Measurements from ENCODE around the gene CEACAM19.
"Not testable (repeated sequence)": the region's sequence is repeated elsewhere in the genome, so short reads cannot be mapped to it uniquely, and the experiment has no call there.

Gene CEACAM19

GRCh38 chr19:44671400-44671799, at the start of gene CEACAM19:
Gene CEACAM19 (plus strand): TSS chr19:44671482. CDS start chr19:44671932, 450 bp downstream.
- H3K4me3 ChIP-seq (ENCODE audit: low read depth, low read length), result no peak within 1 kb of the TSS

GRCh38 chr19:44623080-44623479, 48.2 kb upstream of the CEACAM19 start:
- Histone ChIP-seq H3K27ac (no peak overlapping the region), H3K36me3 (ENCODE audit: control insufficient read depth, insufficient read depth, low read length) (no peaks in the 10 kb centered on the region), H3K27me3 (ENCODE audit: control insufficient read depth, insufficient read depth, low read length) (no peaks in the 10 kb centered on the region), H3K4me1 (no peaks in the 10 kb centered on the region), H3K9ac (no peak overlapping the region), H3K4me2 (ENCODE audit: low read length) (no peak overlapping the region), H3K9me3 (ENCODE audit: control insufficient read depth, low read length) (no peaks in the 10 kb centered on the region), H3K4me3 (ENCODE audit: low read depth, low read length) (no peak overlapping the region), H3K79me2 (no peaks in the 10 kb centered on the region), H2AFZ (no peak overlapping the region)
- TF ChIP-seq CTCF (IDR thresholded peaks at IDR 0.05), result no peak

More at GRCh38 chr19:44671400-44671799, at the start of gene CEACAM19:
- Histone ChIP-seq H3K36me3 (ENCODE audit: control insufficient read depth, insufficient read depth, low read length) (no peaks in the 10 kb centered on the region), H3K4me1 (no peaks in the 10 kb centered on the region), H3K4me2 (ENCODE audit: low read length) (no peak within 1 kb of the TSS), H3K27me3 (ENCODE audit: control insufficient read depth, insufficient read depth, low read length) (no peaks in the 10 kb centered on the region), H3K27ac (no peak within 1 kb of the TSS), H2AFZ (no peak within 1 kb of the TSS), H3K79me2 (no peaks in the 10 kb centered on the region), H3K9me3 (ENCODE audit: control insufficient read depth, low read length) (no peaks in the 10 kb centered on the region), H3K9ac (no peak within 1 kb of the TSS)
- TF ChIP-seq CTCF (IDR thresholded peaks at IDR 0.05), result no peak

GRCh38 chr19:44623626-44624025, 47.7 kb upstream of the CEACAM19 start:
- Histone ChIP-seq H3K9ac (no peak overlapping the region), H3K4me3 (ENCODE audit: low read depth, low read length) (no peak overlapping the region), H3K36me3 (ENCODE audit: control insufficient read depth, insufficient read depth, low read length) (no peaks in the 10 kb centered on the region), H3K79me2 (no peaks in the 10 kb centered on the region), H3K4me2 (ENCODE audit: low read length) (no peak overlapping the region), H3K27me3 (ENCODE audit: control insufficient read depth, insufficient read depth, low read length) (no peaks in the 10 kb centered on the region), H3K27ac (no peak overlapping the region), H3K9me3 (ENCODE audit: control insufficient read depth, low read length) (no peaks in the 10 kb centered on the region), H3K4me1 (no peaks in the 10 kb centered on the region), H2AFZ (no peak overlapping the region)
- TF ChIP-seq CTCF (IDR thresholded peaks at IDR 0.05), result no peak

- no peaks in the 10 kb centered on the region for H3K36me3 ChIP-seq (ENCODE audit: control insufficient read depth, insufficient read depth, low read length)
- no peaks in the 10 kb centered on the region for H3K27me3 ChIP-seq (ENCODE audit: control insufficient read depth, insufficient read depth, low read length)
- no peak for TF ChIP-seq CTCF (IDR thresholded peaks at IDR 0.05)
- H2AFZ ChIP-seq, result no peak overlapping the region
- H3K4me3 ChIP-seq (ENCODE audit: low read depth, low read length), result no peak overlapping the region
- H3K9ac ChIP-seq, result no peak overlapping the region
- H3K9me3 ChIP-seq (ENCODE audit: control insufficient read depth, low read length), result no peaks in the 10 kb centered on the region
- H3K4me1 ChIP-seq, result no peaks in the 10 kb centered on the region
- no peak overlapping the region for H3K27ac ChIP-seq
- H3K79me2 ChIP-seq, result no peaks in the 10 kb centered on the region
- H3K4me2 ChIP-seq (ENCODE audit: low read length), result no peak overlapping the region
These were observed 46.4 kb upstream of the CEACAM19 start for GRCh38 chr19:44624840-44625354.

GRCh38 chr19:44625637-44626036, 45.6 kb upstream of the CEACAM19 start:
- H3K9ac ChIP-seq; H3K4me1 ChIP-seq; H3K4me3 ChIP-seq (ENCODE audit: low read depth, low read length); H3K36me3 ChIP-seq (ENCODE audit: control insufficient read depth, insufficient read depth, low read length); H3K9me3 ChIP-seq (ENCODE audit: control insufficient read depth, low read length); H3K4me2 ChIP-seq (ENCODE audit: low read length); H3K27me3 ChIP-seq (ENCODE audit: control insufficient read depth, insufficient read depth, low read length); H3K79me2 ChIP-seq; H2AFZ ChIP-seq; H3K27ac ChIP-seq: not testable (repeated sequence)

Data from parathyroid adenoma (tissue), 2 donors.